Ishikawa (cell line): ENCODE measurements around the gene OR5B21.

Experiments used
- CEBPB ChIP-seq: IDR thresholded peaks from 2 replicates; pipeline ENCODE4 v1.6.1; 2012
- CREB1 ChIP-seq: IDR thresholded peaks from 2 replicates; pipeline ENCODE4 v1.6.1; 2012; ENCODE audit warnings: low read depth
- EGR1 ChIP-seq: IDR thresholded peaks from 2 replicates; pipeline ENCODE4 v1.6.1; 2012
- EP300 ChIP-seq: IDR thresholded peaks from 2 replicates; pipeline ENCODE4 v1.6.1; 2012; ENCODE audit warnings: borderline replicate concordance
- FOXM1 ChIP-seq: IDR thresholded peaks from 2 replicates; pipeline ENCODE4 v1.6.1; 2012; ENCODE audit warnings: low read depth, borderline replicate concordance
- MAX ChIP-seq: IDR thresholded peaks from 2 replicates; pipeline ENCODE4 v1.6.1; 2012
- NFIC ChIP-seq: IDR thresholded peaks from 2 replicates; pipeline ENCODE4 v1.6.1; 2012
- RAD21 ChIP-seq: IDR thresholded peaks from 2 replicates; pipeline ENCODE4 v1.6.1; 2012; ENCODE audit warnings: low read depth
- REST ChIP-seq: IDR thresholded peaks from 2 replicates; pipeline ENCODE4 v1.6.1; 2012; ENCODE audit warnings: low read depth, mild to moderate bottlenecking
- TAF1 ChIP-seq: IDR thresholded peaks from 2 replicates; pipeline ENCODE4 v1.6.1; 2012; ENCODE audit warnings: low read depth, mild to moderate bottlenecking
- TCF12 ChIP-seq: IDR thresholded peaks from 2 replicates; pipeline ENCODE4 v1.6.1; 2012; ENCODE audit warnings: low read depth
- TEAD4 ChIP-seq: IDR thresholded peaks from 2 replicates; pipeline ENCODE4 v1.6.1; 2012
- USF1 ChIP-seq: IDR thresholded peaks from 2 replicates; pipeline ENCODE4 v1.6.1; 2012
- YY1 ChIP-seq: IDR thresholded peaks from 2 replicates; pipeline ENCODE4 v1.6.1; 2012; ENCODE audit warnings: low read depth
- ZBTB7A ChIP-seq: IDR thresholded peaks from 2 replicates; pipeline ENCODE4 v1.6.1; 2012; ENCODE audit warnings: low read depth

The OR5B21 gene

GRCh38 chr11:58503361-58503856 is 4.5 kb downstream of the OR5B21 start:
- TF ChIP-seq YY1 (no peak), CREB1 (no peak), FOXM1 (no peak), TCF12 (no peak), NFIC (no peak), EGR1 (no peak)

GRCh38 chr11:58502004-58502403 is 5.9 kb downstream of the OR5B21 start:
- no peak for TF ChIP-seq CREB1
- TF ChIP-seq USF1 = no peak
- TF ChIP-seq RAD21 = no peak
- no peak for TF ChIP-seq MAX
- TF ChIP-seq NFIC = no peak
- TF ChIP-seq EP300 = no peak
- no peak for TF ChIP-seq EGR1
- TF ChIP-seq TCF12 = no peak
- TF ChIP-seq TEAD4 = no peak
- no peak for TF ChIP-seq ZBTB7A

- TF ChIP-seq CEBPB (no peak), FOXM1 (no peak), REST (no peak)
Observed at GRCh38 chr11:58498464-58498863, 9.4 kb downstream of the OR5B21 start.

GRCh38 chr11:58497951-58498350 is 10.0 kb downstream of the OR5B21 start:
- no peak for TF ChIP-seq TCF12
- no peak for TF ChIP-seq CREB1
- TF ChIP-seq EGR1 = no peak
- no peak for TF ChIP-seq CEBPB
- no peak for TF ChIP-seq REST
- no peak for TF ChIP-seq EP300
- TF ChIP-seq FOXM1 = no peak
- TF ChIP-seq ZBTB7A = no peak
- no peak for TF ChIP-seq USF1
- no peak for TF ChIP-seq NFIC
- TF ChIP-seq YY1 = no peak
- TF ChIP-seq MAX = no peak
- TF ChIP-seq TAF1 = no peak
- TF ChIP-seq RAD21 = no peak
- TF ChIP-seq TEAD4 = no peak

GRCh38 chr11:58495906-58496305 is 12.0 kb downstream of the OR5B21 start:
- TF ChIP-seq NFIC (no peak), FOXM1 (no peak), YY1 (no peak), TCF12 (no peak), CREB1 (no peak), EGR1 (no peak), ZBTB7A (no peak), MAX (no peak), RAD21 (no peak), CEBPB (no peak), EP300 (no peak)

GRCh38 chr11:58494101-58494500 is 13.8 kb downstream of the OR5B21 start:
- TF ChIP-seq NFIC (no peak), MAX (no peak), CEBPB (no peak), RAD21 (no peak), FOXM1 (no peak), YY1 (no peak), USF1 (no peak), EGR1 (no peak), REST (no peak), TEAD4 (no peak), ZBTB7A (no peak), TAF1 (no peak), CREB1 (no peak)
